ENCODE data around the gene TAS2R19.

Gene TAS2R19

GRCh38 chr12:10994307-10994706 is 28.1 kb downstream of the TAS2R19 start:
- H3K4me3 ChIP-seq (ENCODE audit: low read depth, low read length): no peak overlapping the region
- no peak for DNase-seq (ENCODE audit: low read depth)
- TF ChIP-seq CTCF (IDR thresholded peaks at IDR 0.05; ENCODE audit: control insufficient read depth, extremely low read depth, insufficient read depth): no peak

DNA sequence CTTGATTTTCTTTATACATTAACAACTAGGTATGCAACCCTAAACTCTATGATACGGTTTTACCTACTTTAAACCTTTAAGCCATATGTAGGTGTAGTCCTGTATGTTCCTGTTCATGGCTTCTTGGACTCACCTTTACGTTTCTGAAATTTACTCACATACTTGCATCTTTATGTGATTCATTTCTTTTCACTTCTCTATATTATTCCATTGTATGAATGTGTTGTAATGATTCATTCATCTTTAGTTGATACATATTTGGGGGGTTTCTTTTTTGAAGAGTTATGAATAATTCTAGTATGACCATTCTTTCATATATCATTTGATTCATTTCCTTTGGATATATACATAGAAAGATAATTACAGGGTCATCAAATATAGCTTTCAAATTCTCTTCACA is 33.3 kb downstream of the TAS2R19 start:
- no peak for DNase-seq (ENCODE audit: low read depth)
- no peak for TF ChIP-seq CTCF (IDR thresholded peaks at IDR 0.05; ENCODE audit: control insufficient read depth, extremely low read depth, insufficient read depth)
- H3K4me3 ChIP-seq (ENCODE audit: low read depth, low read length): no peak overlapping the region

DNA sequence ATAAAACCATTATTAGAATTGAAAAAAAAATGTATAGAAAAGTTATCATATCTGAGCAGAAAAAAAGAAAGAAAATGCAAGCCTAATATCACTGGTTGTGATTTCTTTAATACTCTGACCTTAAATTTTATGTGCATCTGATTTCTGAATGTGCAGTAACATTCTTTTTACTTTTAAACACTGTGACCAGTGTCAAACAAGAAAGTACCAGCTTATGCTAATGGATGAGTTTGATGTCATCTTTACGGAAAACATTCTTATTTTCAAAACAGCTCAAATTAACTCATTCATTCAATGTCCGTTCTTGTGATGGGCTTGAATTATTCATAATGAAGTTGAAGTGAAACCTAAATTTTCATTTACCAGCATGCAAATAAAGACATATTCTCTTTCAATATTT is 35.6 kb downstream of the TAS2R19 start, which contains the start of gene TAS2R50:
TSS of gene TAS2R50 (minus strand) at position 101 of the 400 bp plus-strand sequence. CDS start at position 49, 52 bp downstream.
- TF ChIP-seq CTCF (IDR thresholded peaks at IDR 0.05; ENCODE audit: control insufficient read depth, extremely low read depth, insufficient read depth): no peak
- no peak within 1 kb of the TSS for H3K4me3 ChIP-seq (ENCODE audit: low read depth, low read length)
- DNase-seq (ENCODE audit: low read depth): no peak

GRCh38 chr12:10982244-10982643 is 40.2 kb downstream of the TAS2R19 start:
- TF ChIP-seq CTCF (IDR thresholded peaks at IDR 0.05; ENCODE audit: control insufficient read depth, extremely low read depth, insufficient read depth): no peak
- no peak overlapping the region for H3K4me3 ChIP-seq (ENCODE audit: low read depth, low read length)
- no peak for DNase-seq (ENCODE audit: low read depth)

- DNase-seq (ENCODE audit: low read depth): no peak
- TF ChIP-seq CTCF (IDR thresholded peaks at IDR 0.05; ENCODE audit: control insufficient read depth, extremely low read depth, insufficient read depth): no peak
- no peak overlapping the region for H3K4me3 ChIP-seq (ENCODE audit: low read depth, low read length)
These were observed 47.5 kb downstream of the TAS2R19 start for GRCh38 chr12:10974965-10975364.
